OCI-LY7 (cell line): ENCODE results near the gene KIF12. TPM values are rescaled to one million over a fixed set of nuclear protein-coding genes. Genes with fewer than 3 reads are reported as not detected.

ENCODE experiments used
- BruUV-seq: library from RNA; stranded (reverse); fragments of 400-500 nt; replicated peaks from 2 replicates; lab custom pipeline; 2021; lab: Mats Ljungman, UMichigan
- CTCF ChIA-PET: fragments of 300-600 bp; sonication (Branson Sonifier 250); formaldehyde crosslinking; loops from one replicate; lab custom pipeline; 2022; ENCODE audit warnings: antibody characterized with exemption; ENCODE audit not compliant: unreplicated experiment; lab: Charles Lee
- POLR2A ChIA-PET: fragments of 300-600 bp; sonication (Branson Sonifier 250); formaldehyde crosslinking; loops from one replicate; lab custom pipeline; 2022; ENCODE audit warnings: antibody characterized with exemption; lab: Charles Lee
- DNase-seq: peaks from one replicate; pipeline ENCODE4 v3.0.0-alpha.2; 2015; ENCODE audit warnings: low spot score
- H2AFZ ChIP-seq: fragments of 200-600 bp; sonication (generic), shearing (Covaris generic); 2 replicates; pipeline ENCODE4 v1.6.1; 2014; ENCODE audit warnings: mild to moderate bottlenecking, antibody characterized with exemption, low read length, moderate library complexity
- H3K27ac ChIP-seq: fragments of 200-600 bp; sonication (generic); 2 replicates; pipeline ENCODE4 v1.5.1; 2014; ENCODE audit warnings: mixed run types, low read depth, mild to moderate bottlenecking, moderate library complexity, low read length, inconsistent platforms; ENCODE audit not compliant: poor library complexity, severe bottlenecking
- H3K36me3 ChIP-seq: fragments of 200-600 bp; sonication (generic); 2 replicates; pipeline ENCODE4 v1.6.1; 2014; ENCODE audit warnings: mild to moderate bottlenecking, antibody characterized with exemption, low read length, moderate library complexity, mixed read lengths; ENCODE audit not compliant: insufficient read depth
- H3K4me1 ChIP-seq: fragments of 200-600 bp; sonication (generic); 2 replicates; pipeline ENCODE4 v1.5.1; 2014; ENCODE audit warnings: mild to moderate bottlenecking, low read length; ENCODE audit not compliant: insufficient read depth, poor library complexity, severe bottlenecking
- H3K4me2 ChIP-seq: fragments of 200-600 bp; sonication (generic); 2 replicates; pipeline ENCODE4 v1.6.1; 2014; ENCODE audit warnings: mild to moderate bottlenecking, low read length
- H3K4me3 ChIP-seq: fragments of 200-600 bp; sonication (generic); 2 replicates; pipeline ENCODE4 v1.5.1; 2014; ENCODE audit warnings: mild to moderate bottlenecking, low read depth, low read length; ENCODE audit not compliant: poor library complexity, severe bottlenecking
- H3K79me2 ChIP-seq: fragments of 200-600 bp; sonication (generic); 2 replicates; pipeline ENCODE4 v1.6.1; 2016; ENCODE audit warnings: low read depth, mild to moderate bottlenecking, low read length, moderate library complexity, mixed read lengths; ENCODE audit not compliant: insufficient read depth
- H3K9me2 ChIP-seq: fragments of 200-600 bp; sonication (generic); 2 replicates; pipeline ENCODE4 v1.6.1; 2016; ENCODE audit warnings: mild to moderate bottlenecking, low read length, mixed read lengths; ENCODE audit not compliant: insufficient read depth
- H3K9me3 ChIP-seq: fragments of 200-600 bp; sonication (generic); 2 replicates; pipeline ENCODE4 v1.6.1; 2014; ENCODE audit warnings: mild to moderate bottlenecking, mixed run types, low read length, mixed read lengths
- H4K20me1 ChIP-seq: fragments of 200-600 bp; sonication (generic); 2 replicates; pipeline ENCODE4 v1.6.1; 2014; ENCODE audit warnings: mild to moderate bottlenecking, antibody characterized with exemption, low read length, moderate library complexity, mixed read lengths; ENCODE audit not compliant: insufficient read depth
- CTCF ChIP-seq: fragments of 200-600 bp; sonication (generic); conservative IDR thresholded peaks from 2 replicates; pipeline ENCODE4 v1.5.1; 2014; ENCODE audit warnings: mild to moderate bottlenecking, antibody characterized with exemption, low read length, moderate library complexity, mixed read lengths
- EZH2phosphoT487 ChIP-seq: fragments of 200-600 bp; sonication (generic); IDR thresholded peaks from 2 replicates; pipeline ENCODE4 v1.6.1; 2018; ENCODE audit warnings: low read depth, borderline replicate concordance, mild to moderate bottlenecking, mixed run types, antibody characterized with exemption, low read length, moderate library complexity, mixed read lengths
- intact Hi-C: fragments of 100-400 bp; cut with micrococcal nuclease; formaldehyde crosslinking; loops from one replicate; pipeline ENCODE4 v1.10.0; 2022; ENCODE audit not compliant: unreplicated experiment
- total RNA-seq, 2 experiments: library from RNA; depleted of rRNA in 1 of 2; stranded (reverse); fragments of >200 nt in 1 of 2; shearing (Covaris generic) in 1 of 2; gene quantifications; 2 replicates each; pipeline ENCODE4 v1.2.3, GENCODE V29; 2014 to 2022

Gene KIF12
- total RNA-seq, 2 experiments from 2014 or later, result not detected

GRCh38 chr9:114058688-114059046 is 40.4 kb downstream of the KIF12 start:
- H3K4me2 ChIP-seq, result no peak overlapping the region
- no peaks in the 10 kb centered on the region for H3K9me2 ChIP-seq
- intact Hi-C loops, result no loop called here
- H4K20me1 ChIP-seq, result no peaks in the 10 kb centered on the region
- H3K4me3 ChIP-seq, result no peak overlapping the region
- ChIA-PET CTCF (no interaction called here), POLR2A (no interaction called here)
- TF ChIP-seq EZH2phosphoT487 (no peak), CTCF (no peak)
- BruUV-seq, result no TSS peak
- no peaks in the 10 kb centered on the region for H3K79me2 ChIP-seq
- H3K36me3 ChIP-seq, result no peaks in the 10 kb centered on the region
- no peak for DNase-seq
- H3K4me1 ChIP-seq, result no peaks in the 10 kb centered on the region
- H3K9me3 ChIP-seq, result no peaks in the 10 kb centered on the region
- no peak overlapping the region for H3K27ac ChIP-seq
- no peak overlapping the region for H2AFZ ChIP-seq

- no peaks in the 10 kb centered on the region for H3K79me2 ChIP-seq
- H3K9me2 ChIP-seq, result no peaks in the 10 kb centered on the region
- no peak overlapping the region for H3K4me2 ChIP-seq
- H3K9me3 ChIP-seq, result no peaks in the 10 kb centered on the region
- POLR2A ChIA-PET, result no interaction called here
- intact Hi-C loops, result no loop called here
- no peak for TF ChIP-seq CTCF
- TF ChIP-seq EZH2phosphoT487, result no peak
- no TSS peak for BruUV-seq
- no peaks in the 10 kb centered on the region for H4K20me1 ChIP-seq
- H3K36me3 ChIP-seq, result no peaks in the 10 kb centered on the region
- DNase-seq, result no peak
- no peaks in the 10 kb centered on the region for H3K4me1 ChIP-seq
- CTCF ChIA-PET, result no interaction called here
- no peak overlapping the region for H3K4me3 ChIP-seq
- H2AFZ ChIP-seq, result no peak overlapping the region
- H3K27ac ChIP-seq, result no peak overlapping the region
These were observed 41.8 kb downstream of the KIF12 start for GRCh38 chr9:114057161-114057885.

GRCh38 chr9:114056527-114056926 is 42.6 kb downstream of the KIF12 start:
- intact Hi-C loops, result no loop called here
- Histone ChIP-seq H3K79me2 (no peaks in the 10 kb centered on the region), H3K9me3 (no peaks in the 10 kb centered on the region), H3K27ac (no peak overlapping the region), H2AFZ (no peak overlapping the region), H3K4me2 (no peak overlapping the region), H3K36me3 (no peaks in the 10 kb centered on the region), H3K4me1 (no peaks in the 10 kb centered on the region), H4K20me1 (no peaks in the 10 kb centered on the region), H3K9me2 (no peaks in the 10 kb centered on the region), H3K4me3 (no peak overlapping the region)
- DNase-seq, result no peak
- TF ChIP-seq CTCF (no peak), EZH2phosphoT487 (no peak)
- POLR2A ChIA-PET, result no interaction called here
- CTCF ChIA-PET, result no interaction called here
- no TSS peak for BruUV-seq
